Fibroblast of mammary gland (primary cell): Measurements from ENCODE around the gene ISYNA1.

ENCODE experiments used
- DNase-seq: peaks from one replicate; pipeline ENCODE4 v3.0.0-alpha.2; 2010; ENCODE audit warnings: low read depth
- H3K4me3 ChIP-seq: 2 replicates; pipeline ENCODE4 v1.5.1; 2011; ENCODE audit warnings: low read depth, mild to moderate bottlenecking, low read length, moderate library complexity; ENCODE audit not compliant: control insufficient read depth
- CTCF ChIP-seq: conservative IDR thresholded peaks from 2 replicates; pipeline ENCODE4 v1.5.1; 2011; ENCODE audit warnings: low read depth, low read length, inconsistent platforms; ENCODE audit not compliant: control insufficient read depth, insufficient read depth

ISYNA1 gene

GRCh38 chr19:18474366-18474887 is 36.5 kb upstream of the ISYNA1 start:
- no peak for DNase-seq
- H3K4me3 ChIP-seq: no peak overlapping the region
- TF ChIP-seq CTCF: no peak

- H3K4me3 ChIP-seq: no peak overlapping the region
- no peak for DNase-seq
- no peak for TF ChIP-seq CTCF
Observed at GRCh38 chr19:18473706-18474087, 35.8 kb upstream of the ISYNA1 start.

GRCh38 chr19:18473003-18473705 is 35.2 kb upstream of the ISYNA1 start:
- no peak for DNase-seq
- H3K4me3 ChIP-seq: no peak overlapping the region
- no peak for TF ChIP-seq CTCF

- TF ChIP-seq CTCF: no peak
- no peak for DNase-seq
- H3K4me3 ChIP-seq: no peak overlapping the region
Observed at GRCh38 chr19:18470787-18471186, 32.9 kb upstream of the ISYNA1 start.

GRCh38 chr19:18469069-18469846 is 31.3 kb upstream of the ISYNA1 start:
- TF ChIP-seq CTCF: peak; percentile 81
- H3K4me3 ChIP-seq: no peak overlapping the region
- DNase-seq: peak; percentile 75

- H3K4me3 ChIP-seq: no peak overlapping the region
- no peak for DNase-seq
- no peak for TF ChIP-seq CTCF
Observed at GRCh38 chr19:18468517-18468916, 30.6 kb upstream of the ISYNA1 start.

- TF ChIP-seq CTCF: no peak
- DNase-seq: no peak
- no peak overlapping the region for H3K4me3 ChIP-seq
Observed at GRCh38 chr19:18467978-18468377, 30.0 kb upstream of the ISYNA1 start.
